Epithelial cell of esophagus (primary cell): ENCODE data around the gene CYSLTR2.
"Not testable (repeated sequence)": the region's sequence is repeated elsewhere in the genome, so short reads cannot be mapped to it uniquely, and the experiment has no call there.

Source experiments
- DNase-seq: peaks from one replicate; pipeline ENCODE4 v3.0.0; 2010; ENCODE audit warnings: low read depth
- H3K4me3 ChIP-seq: 2 replicates; pipeline ENCODE4 v1.5.1; 2011; ENCODE audit warnings: mild to moderate bottlenecking, low read length, control low read depth
- CTCF ChIP-seq: IDR thresholded peaks from 2 replicates; pipeline ENCODE4 v1.5.1; 2011; ENCODE audit warnings: low read depth, mild to moderate bottlenecking, low read length, control low read depth, inconsistent platforms; ENCODE audit not compliant: insufficient read depth; ENCODE audit errors: missing control alignments

The CYSLTR2 gene

GRCh38 chr13:48681905-48682304 lies 28.2 kb downstream of the CYSLTR2 start:
- no peak for DNase-seq
- no peak overlapping the region for H3K4me3 ChIP-seq
- TF ChIP-seq CTCF: no peak

GRCh38 chr13:48682436-48682835 lies 28.7 kb downstream of the CYSLTR2 start:
- DNase-seq: no peak

GRCh38 chr13:48686636-48687210 lies 33.0 kb downstream of the CYSLTR2 start:
- no peak overlapping the region for H3K4me3 ChIP-seq
- DNase-seq: no peak
- no peak for TF ChIP-seq CTCF

More at GRCh38 chr13:48682436-48682835, 28.7 kb downstream of the CYSLTR2 start:
- TF ChIP-seq CTCF: no peak
- no peak overlapping the region for H3K4me3 ChIP-seq

GRCh38 chr13:48687249-48687648 lies 33.5 kb downstream of the CYSLTR2 start:
- DNase-seq: no peak
- no peak overlapping the region for H3K4me3 ChIP-seq
- TF ChIP-seq CTCF: no peak

GRCh38 chr13:48693998-48694397 lies 40.3 kb downstream of the CYSLTR2 start:
- no peak for TF ChIP-seq CTCF
- no peak overlapping the region for H3K4me3 ChIP-seq
- DNase-seq: no peak

GRCh38 chr13:48695776-48696175 lies 42.0 kb downstream of the CYSLTR2 start:
- no peak for DNase-seq
- H3K4me3 ChIP-seq: no peak overlapping the region
- TF ChIP-seq CTCF: no peak

GRCh38 chr13:48696676-48697075 lies 42.9 kb downstream of the CYSLTR2 start:
- DNase-seq: not testable (repeated sequence)

More at GRCh38 chr13:48696676-48697075, 42.9 kb downstream of the CYSLTR2 start:
- H3K4me3 ChIP-seq: not testable (repeated sequence)
